NCI-H82 treated with DMSO at 0.1 percent for 48 hours (cell line): ENCODE results near the gene ZHX3.

Experiments used
- DNase-seq: peaks from one replicate; lab custom pipeline; 2025; ENCODE audit not compliant: unreplicated experiment; lab: John Stamatoyannopoulos, UW

ZHX3 gene

DNA sequence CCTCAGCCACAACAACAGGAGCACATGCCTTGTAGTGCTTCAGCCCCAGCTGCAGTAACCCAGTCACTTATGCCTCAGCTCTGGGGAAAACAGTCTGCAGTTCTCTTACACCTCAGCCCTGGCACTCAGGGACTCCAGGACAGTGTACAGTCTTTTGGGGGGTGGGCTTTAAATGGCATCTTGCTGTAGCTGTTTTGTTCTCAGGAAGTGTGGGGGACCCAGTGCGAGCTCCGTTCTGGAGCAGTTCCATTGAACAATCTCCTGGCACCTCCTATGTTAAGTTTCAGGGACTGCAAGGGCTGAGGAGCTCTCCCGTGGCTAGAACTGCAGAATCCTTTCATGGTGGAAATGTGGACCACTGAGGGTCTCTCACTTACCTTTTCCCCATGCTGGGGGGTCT lies 125.0 kb downstream of the ZHX3 start:
- no peak for DNase-seq

DNA sequence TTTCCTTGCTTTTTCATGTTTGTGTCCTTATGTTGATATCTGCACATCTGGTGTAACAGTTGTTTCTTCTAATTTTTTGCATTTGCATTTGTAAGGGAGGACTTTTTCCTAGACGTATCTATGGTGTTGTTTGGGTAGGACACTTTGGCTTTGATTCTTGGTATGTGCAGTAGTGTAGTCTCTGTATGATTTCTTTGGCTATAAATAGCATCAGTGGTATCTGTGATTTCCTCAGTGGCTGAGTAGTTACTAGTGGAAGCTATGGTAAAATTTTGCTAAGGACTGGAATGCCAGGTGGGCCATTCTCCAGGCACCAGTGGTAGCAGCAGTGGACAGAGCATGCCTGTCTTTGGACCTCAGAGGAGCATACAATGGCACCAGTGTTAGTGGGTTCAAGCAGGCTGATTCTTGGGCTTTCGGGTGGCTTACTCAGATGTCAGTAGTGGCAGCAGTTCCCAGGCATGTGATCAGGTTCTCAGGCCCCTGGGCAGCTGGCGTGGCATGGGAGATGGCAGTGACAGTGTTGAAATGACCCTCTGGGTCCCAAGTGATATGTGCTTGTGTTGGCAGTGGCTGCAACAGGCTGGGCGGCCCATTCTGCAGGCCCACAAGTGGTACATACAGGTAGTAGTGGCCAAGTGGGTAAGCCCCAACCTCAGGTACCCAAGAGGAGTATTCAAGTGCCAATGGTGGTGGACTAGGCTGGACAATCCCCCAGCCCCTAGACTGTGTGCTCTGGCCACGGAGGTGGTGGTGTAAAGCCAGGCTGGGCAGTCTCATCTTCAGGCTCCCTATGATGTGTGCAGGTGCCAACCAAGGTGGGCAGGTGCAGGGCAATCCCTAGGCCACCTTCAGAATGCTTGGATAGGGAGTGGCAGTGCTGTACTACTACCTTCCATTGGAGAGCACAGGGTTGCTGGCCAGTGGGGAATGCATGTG lies 125.7 kb downstream of the ZHX3 start:
- DNase-seq, result no peak

DNA sequence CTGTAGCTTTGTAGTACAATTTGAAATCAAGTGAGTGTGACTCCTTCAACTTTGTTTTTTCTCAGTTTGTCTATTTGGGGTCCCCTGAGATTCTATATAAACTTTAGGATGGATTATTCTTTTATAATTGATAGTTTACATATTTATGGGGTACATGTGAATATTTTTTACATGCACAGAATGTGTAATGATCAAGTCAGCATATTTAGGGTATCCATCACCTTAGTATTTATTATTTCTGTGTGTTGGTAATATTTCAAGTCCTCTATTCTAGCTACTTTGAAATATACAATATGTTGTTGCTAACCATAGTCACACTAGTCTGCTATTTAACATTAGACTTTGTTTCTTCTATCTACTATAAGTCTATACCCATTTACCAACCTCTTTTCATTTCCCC lies 129.9 kb downstream of the ZHX3 start:
- no peak for DNase-seq

GRCh38 chr20:41185013-41185757 lies 132.3 kb downstream of the ZHX3 start:
- no peak for DNase-seq

DNA sequence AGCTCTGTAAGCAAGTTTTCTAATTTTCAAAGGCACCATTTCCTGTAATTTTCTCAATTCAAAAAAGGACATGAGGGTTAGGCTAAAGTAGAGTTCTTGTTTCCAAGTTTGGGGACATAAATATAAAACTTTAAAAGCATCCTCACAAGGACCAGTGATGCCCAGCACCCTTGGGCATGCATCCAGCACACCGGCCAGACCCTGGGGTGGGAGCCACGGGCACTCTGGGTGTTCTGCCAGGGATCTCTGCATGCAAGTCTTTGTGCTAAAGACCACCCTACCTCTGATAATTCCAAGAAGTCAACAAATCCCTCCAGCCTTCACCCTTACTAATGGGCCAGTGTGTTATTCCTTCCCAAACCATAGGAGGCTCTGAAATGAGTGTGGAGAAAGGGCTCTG lies 133.7 kb downstream of the ZHX3 start:
- DNase-seq, result no peak

- no peak for DNase-seq
Measured at GRCh38 chr20:41183391-41183790, 134.1 kb downstream of the ZHX3 start.

DNA sequence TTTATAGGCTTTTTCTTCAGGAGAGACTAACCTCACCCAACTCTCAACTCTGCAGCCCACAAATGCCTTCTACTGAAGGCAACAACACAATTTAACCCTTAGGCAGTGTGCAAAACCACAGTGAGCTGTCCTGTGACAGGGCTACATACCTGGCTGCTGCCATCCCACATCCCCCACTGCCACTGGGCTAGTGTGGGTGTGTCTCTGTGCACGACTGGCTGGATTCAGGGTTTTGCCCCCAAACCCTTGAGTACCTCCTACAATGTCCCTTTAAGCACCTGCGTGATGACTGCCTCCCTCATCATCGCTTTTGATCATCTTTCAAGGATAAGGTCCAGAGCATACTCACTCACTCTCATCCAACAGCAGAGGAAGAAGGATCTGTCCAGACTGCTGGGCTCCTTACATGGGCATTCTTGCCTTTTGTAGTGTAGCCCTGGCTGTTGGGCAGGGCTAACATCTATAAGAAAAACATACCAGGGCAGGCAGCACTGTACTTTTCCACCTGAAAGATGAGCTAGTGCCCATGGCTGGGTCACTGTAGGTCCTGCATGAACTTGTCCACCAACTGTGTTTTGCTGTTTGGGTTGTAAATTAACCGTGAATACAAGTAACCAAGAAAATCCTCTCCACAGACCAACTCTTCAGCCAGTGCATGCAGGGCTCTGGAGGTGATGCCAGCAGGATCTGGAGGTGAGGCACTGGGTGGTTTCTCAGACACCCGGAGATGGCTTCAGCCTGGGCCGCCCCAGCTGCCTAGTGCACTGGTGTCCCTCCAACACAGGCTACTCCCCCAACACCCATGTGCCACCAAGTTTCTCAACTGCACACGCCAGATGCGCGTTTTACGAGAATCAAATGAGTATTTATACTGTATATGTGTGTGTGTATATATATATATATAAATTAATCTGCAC lies 135.0 kb downstream of the ZHX3 start:
- DNase-seq, result no peak

- no peak for DNase-seq
Measured at GRCh38 chr20:41181567-41181966, 136.0 kb downstream of the ZHX3 start.

DNA sequence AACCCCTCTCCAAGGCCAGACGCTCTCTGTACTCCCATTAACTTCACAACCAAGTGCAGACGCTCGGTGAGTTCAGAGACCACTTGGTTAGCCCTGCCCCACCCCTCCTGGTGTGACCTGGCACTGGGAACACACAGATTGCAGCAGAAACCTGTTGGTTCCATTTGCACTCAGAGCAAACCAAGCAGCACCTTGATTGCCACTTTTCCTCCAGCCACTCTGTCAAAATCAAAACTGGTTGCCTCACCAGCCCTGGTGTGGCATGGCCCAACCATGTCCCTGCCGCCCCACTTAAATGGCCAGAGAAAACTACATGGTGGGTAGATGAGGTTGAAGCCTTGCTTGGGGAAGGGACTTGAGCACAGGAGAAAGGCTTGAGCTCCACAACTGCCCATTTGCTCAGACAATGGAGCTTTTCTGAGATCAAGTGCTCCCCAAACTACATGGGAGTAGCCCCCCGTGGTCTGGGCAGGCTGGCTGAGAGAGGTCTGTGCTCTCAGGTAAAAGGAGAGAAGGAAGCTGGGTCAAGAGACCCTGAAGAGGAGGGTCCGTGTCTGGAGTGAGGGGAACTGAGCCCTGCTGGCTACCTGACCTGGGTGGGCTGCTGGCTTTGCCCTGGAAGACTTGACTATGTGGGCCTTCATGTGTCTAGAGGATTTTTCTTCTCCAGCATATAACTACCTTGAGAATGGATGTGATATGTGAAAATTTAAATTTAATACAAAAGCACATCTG lies 136.8 kb downstream of the ZHX3 start:
- no peak for DNase-seq

DNA sequence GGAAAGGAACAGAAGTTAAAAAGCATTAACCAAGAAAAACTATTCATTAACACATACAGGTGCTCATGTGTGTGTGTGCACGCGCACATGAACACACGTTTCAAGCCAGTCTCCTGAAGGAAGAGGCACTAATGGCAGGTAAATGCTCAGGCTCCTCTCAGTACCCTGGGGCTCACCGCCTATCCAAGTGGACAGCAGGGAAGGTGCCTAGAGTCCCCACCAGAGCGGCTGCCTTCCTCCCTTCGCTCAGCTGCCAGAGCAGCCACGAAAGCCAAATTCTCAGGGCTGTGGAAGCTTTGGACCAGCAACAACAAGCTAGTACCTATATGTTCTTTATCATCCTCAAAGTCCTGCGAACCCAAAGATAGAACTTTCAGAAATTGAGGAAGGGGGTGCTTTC lies 137.6 kb downstream of the ZHX3 start:
- DNase-seq, result no peak

GRCh38 chr20:41178904-41179432 lies 138.6 kb downstream of the ZHX3 start:
- DNase-seq, result no peak

GRCh38 chr20:41178495-41178894 lies 139.0 kb downstream of the ZHX3 start:
- DNase-seq, result no peak

DNA sequence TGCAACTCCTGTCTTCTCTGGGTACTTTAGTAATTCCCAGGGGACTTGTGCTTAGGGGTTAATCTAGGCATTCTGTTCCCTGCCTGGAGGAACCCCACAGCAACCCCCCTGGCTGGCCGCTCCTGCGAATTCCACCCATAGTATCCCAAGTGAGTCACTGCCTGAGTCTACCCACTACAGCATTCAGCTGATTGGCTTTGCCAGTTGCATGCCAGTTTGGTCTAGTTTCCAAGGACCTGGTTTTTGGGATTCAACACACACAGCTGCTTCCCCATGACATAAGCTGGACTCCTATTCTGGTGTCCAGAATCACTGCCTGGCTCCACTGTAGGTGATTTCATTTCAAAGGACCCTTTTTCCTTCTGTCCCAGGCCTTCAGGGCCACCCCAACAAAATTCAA lies 139.9 kb downstream of the ZHX3 start:
- DNase-seq, result peak; percentile 54

- no peak for DNase-seq
Measured at GRCh38 chr20:41176711-41177552, 140.6 kb downstream of the ZHX3 start.

- no peak for DNase-seq
Measured at GRCh38 chr20:41175727-41176330, 141.7 kb downstream of the ZHX3 start.

DNA sequence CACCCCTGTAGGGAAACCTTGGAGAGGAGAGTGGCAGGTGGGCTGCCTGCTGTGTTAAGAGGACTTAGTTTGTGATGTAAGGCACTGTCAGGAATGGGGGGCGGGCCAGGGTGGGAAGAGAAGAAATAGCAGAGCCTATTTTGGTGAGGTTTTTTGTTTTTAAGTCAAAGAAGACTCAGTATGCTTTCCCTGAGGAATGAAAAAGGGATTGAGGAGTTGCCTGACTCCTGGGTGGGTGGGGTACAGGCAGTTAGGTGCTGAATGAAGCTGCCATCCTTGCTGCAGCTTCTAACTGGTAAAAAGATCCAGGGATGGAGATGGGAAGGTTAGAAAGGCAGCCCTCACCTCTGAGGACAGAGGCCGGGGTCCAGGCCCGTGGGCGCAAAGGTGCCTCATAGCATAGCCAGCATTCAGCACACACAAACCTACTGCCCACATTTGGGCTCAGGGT lies 142.3 kb downstream of the ZHX3 start:
- DNase-seq, result no peak

GRCh38 chr20:41174782-41175181 lies 142.7 kb downstream of the ZHX3 start:
- DNase-seq, result no peak

GRCh38 chr20:41174373-41174772 lies 143.2 kb downstream of the ZHX3 start:
- DNase-seq, result no peak

DNA sequence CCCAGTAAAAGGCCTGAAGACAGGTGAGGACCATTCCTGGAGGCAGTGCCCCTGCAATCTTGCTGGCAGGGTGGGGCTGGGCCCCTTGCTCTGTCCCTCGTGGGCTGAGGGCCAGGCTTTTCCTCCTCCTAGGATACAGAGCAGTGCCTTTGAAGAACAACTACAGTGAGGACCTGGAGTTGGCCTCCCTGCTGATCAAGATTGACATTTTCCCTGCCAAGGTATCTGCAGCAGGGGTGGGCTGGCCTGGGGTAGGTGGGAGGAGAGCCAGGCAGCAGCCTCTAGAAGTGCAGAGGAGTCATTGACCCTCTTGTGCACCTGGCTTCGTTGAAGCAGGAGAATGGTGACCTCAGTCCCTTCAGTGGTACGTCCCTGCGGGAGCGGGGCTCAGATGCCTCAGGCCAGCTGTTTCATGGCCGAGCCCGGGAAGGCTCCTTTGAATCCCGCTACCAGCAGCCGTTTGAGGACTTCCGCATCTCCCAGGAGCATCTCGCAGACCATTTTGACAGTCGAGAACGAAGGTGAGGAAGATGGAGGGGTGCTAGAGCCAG lies 143.7 kb downstream of the ZHX3 start:
- no peak for DNase-seq
